HCT116 (cell line): ENCODE results near the gene RAD23A. TPM values are rescaled to one million over a fixed set of nuclear protein-coding genes. Genes with fewer than 3 reads are reported as not detected.

Experiments
- ATAC-seq: fragments of 200-7000 bp; cut with Tn5 transposase; 2 replicates; pipeline ENCODE4 v1.9.1; 2020; ENCODE audit warnings: mild to moderate bottlenecking, moderate library complexity
- BruUV-seq: library from RNA; stranded (reverse); fragments of 400-500 nt; replicated peaks from 2 replicates; lab custom pipeline; 2021; lab: Mats Ljungman, UMichigan
- CTCF ChIA-PET: fragments of 300-600 bp; sonication (Branson Sonifier 250); formaldehyde crosslinking; loops from one replicate; lab custom pipeline; 2021; ENCODE audit warnings: antibody characterized with exemption; lab: Charles Lee
- POLR2A ChIA-PET: fragments of 300-600, 350-600 bp; sonication (Branson Sonifier 250); formaldehyde crosslinking; loops from one replicate; lab custom pipeline; 2021; ENCODE audit warnings: antibody characterized with exemption; lab: Charles Lee
- RAD21 ChIA-PET, 2 experiments: fragments of 300-600 bp; sonication (Branson Sonifier 250); formaldehyde crosslinking; loops; one replicate each; lab custom pipeline; 2023; ENCODE audit warnings: low total read pairs in 2 of 2; ENCODE audit not compliant: uncharacterized antibody in 2 of 2, unreplicated experiment in 2 of 2, low non-redundant PET in 1 of 2; lab: Charles Lee
- DNase-seq: peaks from one replicate; pipeline ENCODE4 v3.0.0-alpha.2; 2010; ENCODE audit warnings: low read depth, low spot score
- H2AFZ ChIP-seq: fragments of 200-600 bp; shearing (Covaris generic), sonication (generic); 2 replicates; pipeline ENCODE4 v1.6.1; 2017; ENCODE audit warnings: low read depth, mixed run types, mixed read lengths, antibody characterized with exemption, low read length; ENCODE audit not compliant: poor library complexity, severe bottlenecking
- H3K27ac ChIP-seq: 2 replicates; pipeline ENCODE4 v1.5.1; 2012; ENCODE audit warnings: low read depth, low read length
- H3K27me3 ChIP-seq: fragments of 200-600 bp; sonication (generic); 2 replicates; pipeline ENCODE4 v1.6.1; 2016; ENCODE audit warnings: mixed run types, low read length, mixed read lengths; ENCODE audit not compliant: insufficient read depth
- H3K36me3 ChIP-seq, 2 experiments: fragments of 200-500 bp in 1 of 2; fragments of 200-600 bp in 1 of 2; sonication (Bioruptor generic) in 1 of 2; sonication (generic) in 1 of 2; 2 replicates each; pipeline versions ENCODE4 v1.5.1 to v1.6.1; 2014 to 2016; ENCODE audit warnings: low read length in 2 of 2, inconsistent platforms in 1 of 2, mixed read lengths in 1 of 2, mixed run types in 1 of 2; ENCODE audit not compliant: insufficient read depth in 2 of 2, control insufficient read depth in 1 of 2
- H3K4me1 ChIP-seq, 2 experiments: fragments of 200-600 bp in 1 of 2; sonication (generic) in 1 of 2; 2 replicates each; pipeline versions ENCODE4 v1.5.1 to v1.6.1; 2012 to 2017; ENCODE audit warnings: low read length in 2 of 2, inconsistent platforms in 1 of 2, mild to moderate bottlenecking in 1 of 2, mixed read lengths in 1 of 2, mixed run types in 1 of 2, moderate library complexity in 1 of 2; ENCODE audit not compliant: insufficient read depth in 2 of 2, control insufficient read depth in 1 of 2
- H3K4me2 ChIP-seq: fragments of 200-600 bp; sonication (generic); 2 replicates; pipeline ENCODE4 v1.6.1; 2017; ENCODE audit warnings: mixed run types, low read length, mixed read lengths
- H3K4me3 ChIP-seq, 2 experiments: fragments of 200-600 bp in 1 of 2; sonication (generic) in 1 of 2; replicated peaks in 1 of 2; 2 replicates each; pipeline ENCODE4 v1.5.1; 2011 to 2016; ENCODE audit warnings: low read length in 2 of 2, control low read depth in 1 of 2, low read depth in 1 of 2, mild to moderate bottlenecking in 1 of 2, mixed read lengths in 1 of 2, mixed run types in 1 of 2
- H3K79me2 ChIP-seq: fragments of 200-600 bp; sonication (generic); 2 replicates; pipeline ENCODE4 v1.6.1; 2017; ENCODE audit warnings: mild to moderate bottlenecking, mixed run types, low read length, moderate library complexity, mixed read lengths; ENCODE audit not compliant: insufficient read depth
- H3K9ac ChIP-seq: fragments of 200-600 bp; sonication (generic); 2 replicates; pipeline ENCODE4 v1.6.1; 2016; ENCODE audit warnings: low read length, mixed read lengths
- H3K9me2 ChIP-seq: fragments of 200-600 bp; sonication (generic), shearing (Covaris generic); 2 replicates; pipeline ENCODE4 v1.6.1; 2017; ENCODE audit warnings: mixed run types, mild to moderate bottlenecking, moderate library complexity; ENCODE audit not compliant: insufficient read depth
- H3K9me3 ChIP-seq, 2 experiments: fragments of 200-500 bp in 1 of 2; fragments of 200-600 bp in 1 of 2; sonication (Bioruptor generic) in 1 of 2; sonication (generic) in 1 of 2; 2 replicates each; pipeline ENCODE4 v1.6.1; 2014 to 2017; ENCODE audit warnings: low read length in 2 of 2, mixed read lengths in 2 of 2, inconsistent platforms in 1 of 2, low read depth in 1 of 2, mild to moderate bottlenecking in 1 of 2, mixed run types in 1 of 2, moderate library complexity in 1 of 2; ENCODE audit not compliant: control insufficient read depth in 1 of 2, insufficient read depth in 1 of 2
- H4K20me1 ChIP-seq: fragments of 200-600 bp; sonication (generic), shearing (Covaris generic); 2 replicates; pipeline ENCODE4 v1.6.1; 2017; ENCODE audit warnings: mixed run types, mild to moderate bottlenecking, moderate library complexity; ENCODE audit not compliant: insufficient read depth
- EGR1 ChIP-seq: IDR thresholded peaks from 2 replicates; pipeline ENCODE4 v1.6.1; 2012; ENCODE audit warnings: low read depth
- EZH2 ChIP-seq: fragments of 200-600 bp; sonication (generic); IDR thresholded peaks from 2 replicates; pipeline ENCODE4 v1.6.1; 2017; ENCODE audit warnings: antibody characterized with exemption, mixed run types
- FOSL1 ChIP-seq: IDR thresholded peaks from 2 replicates; pipeline ENCODE4 v1.6.1; 2012; ENCODE audit warnings: low read depth
- POLR2A ChIP-seq: IDR thresholded peaks from 2 replicates; pipeline ENCODE4 v1.7.0; 2011; ENCODE audit warnings: borderline replicate concordance; ENCODE audit not compliant: insufficient read depth, insufficient read length; ENCODE audit errors: extremely low read depth
- POLR2AphosphoS5 ChIP-seq: IDR thresholded peaks from 2 replicates; pipeline ENCODE4 v1.6.1; 2011; ENCODE audit warnings: mild to moderate bottlenecking, low read depth, low read length, moderate library complexity
- SIN3A ChIP-seq: IDR thresholded peaks from 2 replicates; pipeline ENCODE4 v1.6.1; 2012; ENCODE audit warnings: low read depth
- SRF ChIP-seq: IDR thresholded peaks from 2 replicates; pipeline ENCODE4 v1.6.1; 2012; ENCODE audit warnings: low read depth
- YY1 ChIP-seq: IDR thresholded peaks from 2 replicates; pipeline ENCODE4 v1.6.1; 2011; ENCODE audit warnings: low read length, low read depth, moderate library complexity, mild to moderate bottlenecking; ENCODE audit not compliant: insufficient replicate concordance; ENCODE audit errors: extremely low read depth
- ZFX ChIP-seq: fragments of 450-650 bp; IDR thresholded peaks from 2 replicates; pipeline ENCODE4 v1.6.1; 2017
- ZNF274 ChIP-seq: fragments of 200-500 bp; sonication (Bioruptor generic); IDR thresholded peaks from 2 replicates; pipeline ENCODE4 v1.6.1; 2014; ENCODE audit warnings: mild to moderate bottlenecking, low read depth, low read length, inconsistent platforms
- intact Hi-C: fragments of 100-400 bp; cut with micrococcal nuclease; formaldehyde crosslinking; loops from 2 replicates; pipeline ENCODE4 v1.10.0; 2022
- total RNA-seq: library from RNA; stranded (reverse); gene quantifications from one replicate; pipeline ENCODE4 v1.2.1, GENCODE V29; 2021; ENCODE audit not compliant: unreplicated experiment
- TF ChIP-seq, protein P1 (sequence below): IDR thresholded peaks from 2 replicates; pipeline ENCODE4 v1.6.1; 2011; ENCODE audit warnings: mild to moderate bottlenecking, low read length, moderate library complexity; ENCODE audit not compliant: insufficient replicate concordance; ENCODE audit errors: extremely low read depth

The RAD23A gene
- total RNA-seq, 1 experiment from 2014 or later: 163 TPM

DNA sequence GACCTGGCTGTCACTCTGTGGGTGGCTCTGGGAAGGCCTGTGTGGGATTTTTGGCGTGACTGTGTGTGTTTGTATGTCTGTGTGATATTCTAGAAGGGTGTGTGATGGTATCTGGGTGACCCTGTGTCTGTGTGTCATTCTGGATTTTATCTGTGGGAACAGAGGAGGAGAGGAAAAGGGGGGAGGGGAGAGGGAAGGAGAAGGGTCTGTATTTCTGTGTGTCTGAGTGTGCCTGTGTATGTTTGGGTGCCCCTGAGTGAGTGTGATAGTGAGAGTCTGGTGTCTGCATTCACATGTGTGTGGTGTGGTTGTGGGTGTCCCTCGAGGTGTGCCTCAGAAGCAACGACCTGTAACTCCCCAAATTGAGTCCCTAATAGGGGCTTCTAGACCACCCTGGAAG, 41.5 kb downstream of the RAD23A start (continued):
- TF ChIP-seq EZH2 (no peak), ZFX (no peak), EGR1 (no peak), ZNF274 (no peak), SRF (no peak), SIN3A (no peak), POLR2AphosphoS5 (no peak)

GRCh38 chr19:12987781-12988180, 42.1 kb downstream of the RAD23A start:
- no peaks in the 10 kb centered on the region for H3K27me3 ChIP-seq
- no peaks in the 10 kb centered on the region for H3K79me2 ChIP-seq
- no TSS peak for BruUV-seq
- no peaks in the 10 kb centered on the region for H3K36me3 ChIP-seq
- CTCF ChIA-PET: no interaction called here
- H3K4me2 ChIP-seq: no peak overlapping the region
- no peaks in the 10 kb centered on the region for H3K9me3 ChIP-seq
- no peaks in the 10 kb centered on the region for H3K9me2 ChIP-seq
- TF ChIP-seq SRF (no peak), POLR2A (no peak), SIN3A (no peak)
- no peak for ATAC-seq
- H2AFZ ChIP-seq: no peak overlapping the region
- intact Hi-C loops: no loop called here
- no peak overlapping the region for H3K27ac ChIP-seq
- DNase-seq: no peak
- POLR2A ChIA-PET: no interaction called here
- H4K20me1 ChIP-seq: no peaks in the 10 kb centered on the region
- no peak overlapping the region for H3K4me3 ChIP-seq
- H3K4me1 ChIP-seq: peaks cover 21 to 28% of the 10 kb centered on the region in 2 experiments; a peak in 3 of 4 replicates
- no peak overlapping the region for H3K9ac ChIP-seq
- RAD21 ChIA-PET: no interaction called here

DNA sequence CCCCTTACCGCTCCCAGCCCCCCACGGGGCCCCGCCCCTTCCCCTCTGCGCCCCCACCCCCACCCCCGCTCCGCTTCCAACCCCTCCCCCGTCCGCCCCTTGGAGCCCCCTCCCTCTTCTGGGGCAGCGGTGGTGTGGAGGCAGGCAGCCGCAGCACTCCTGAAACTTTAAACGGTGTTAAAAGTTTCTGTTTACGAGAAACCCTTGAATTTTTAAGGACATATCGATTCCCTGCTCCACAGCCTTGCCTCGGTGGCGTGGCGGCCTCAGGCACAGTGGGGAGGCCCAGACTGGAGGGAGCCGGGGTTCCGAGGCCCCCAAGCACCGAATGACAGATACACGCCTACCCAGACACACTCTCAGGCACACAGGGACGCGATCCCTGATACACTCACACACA, 44.8 kb downstream of the RAD23A start:
- no peak overlapping the region for H3K9ac ChIP-seq
- ChIA-PET CTCF (no interaction called here), RAD21 (no interaction called here), POLR2A (no interaction called here)
- H2AFZ ChIP-seq: no peak overlapping the region
- H3K9me2 ChIP-seq: no peaks in the 10 kb centered on the region
- no TSS peak for BruUV-seq
- ATAC-seq (no peak), DNase-seq (no peak)
- TF ChIP-seq FOSL1 (no peak), YY1 (no peak)
- TF ChIP-seq, protein P1, sequence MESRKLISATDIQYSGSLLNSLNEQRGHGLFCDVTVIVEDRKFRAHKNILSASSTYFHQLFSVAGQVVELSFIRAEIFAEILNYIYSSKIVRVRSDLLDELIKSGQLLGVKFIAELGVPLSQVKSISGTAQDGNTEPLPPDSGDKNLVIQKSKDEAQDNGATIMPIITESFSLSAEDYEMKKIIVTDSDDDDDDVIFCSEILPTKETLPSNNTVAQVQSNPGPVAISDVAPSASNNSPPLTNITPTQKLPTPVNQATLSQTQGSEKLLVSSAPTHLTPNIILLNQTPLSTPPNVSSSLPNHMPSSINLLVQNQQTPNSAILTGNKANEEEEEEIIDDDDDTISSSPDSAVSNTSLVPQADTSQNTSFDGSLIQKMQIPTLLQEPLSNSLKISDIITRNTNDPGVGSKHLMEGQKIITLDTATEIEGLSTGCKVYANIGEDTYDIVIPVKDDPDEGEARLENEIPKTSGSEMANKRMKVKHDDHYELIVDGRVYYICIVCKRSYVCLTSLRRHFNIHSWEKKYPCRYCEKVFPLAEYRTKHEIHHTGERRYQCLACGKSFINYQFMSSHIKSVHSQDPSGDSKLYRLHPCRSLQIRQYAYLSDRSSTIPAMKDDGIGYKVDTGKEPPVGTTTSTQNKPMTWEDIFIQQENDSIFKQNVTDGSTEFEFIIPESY: no peak
- no peak overlapping the region for H3K27ac ChIP-seq
- H4K20me1 ChIP-seq: no peaks in the 10 kb centered on the region
- intact Hi-C loops: no loop called here
- H3K4me1 ChIP-seq: peaks cover 6 to 14% of the 10 kb centered on the region in 2 experiments; a peak in 3 of 4 replicates
- no peaks in the 10 kb centered on the region for H3K79me2 ChIP-seq
- H3K4me3 ChIP-seq: no peak overlapping the region
- no peak overlapping the region for H3K4me2 ChIP-seq
- no peaks in the 10 kb centered on the region for H3K36me3 ChIP-seq
- no peaks in the 10 kb centered on the region for H3K9me3 ChIP-seq
- H3K27me3 ChIP-seq: no peaks in the 10 kb centered on the region
